ENCODE data around the gene RPTOR.

RPTOR gene

DNA sequence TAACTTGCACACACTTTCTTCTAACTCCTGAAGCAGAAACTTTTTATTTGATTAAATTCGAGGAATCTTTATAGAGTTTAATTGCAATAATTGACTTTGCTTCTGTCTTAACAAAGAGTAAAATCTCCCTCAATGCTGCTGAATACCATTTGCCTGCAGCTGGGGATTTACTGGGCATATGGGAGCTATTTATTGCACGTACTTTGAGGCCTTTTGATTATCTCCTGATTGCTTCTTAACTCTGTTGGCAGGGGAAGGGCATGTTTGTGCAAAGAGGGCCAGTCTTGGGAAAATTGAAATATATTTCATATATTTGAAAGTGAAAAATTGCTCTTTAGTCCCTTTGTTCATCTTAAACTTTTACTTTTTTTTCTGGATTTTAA, 290.2 kb downstream of the RPTOR start:
- DNase-seq (ENCODE audit: low spot score): no peak
- TF ChIP-seq, protein P1, sequence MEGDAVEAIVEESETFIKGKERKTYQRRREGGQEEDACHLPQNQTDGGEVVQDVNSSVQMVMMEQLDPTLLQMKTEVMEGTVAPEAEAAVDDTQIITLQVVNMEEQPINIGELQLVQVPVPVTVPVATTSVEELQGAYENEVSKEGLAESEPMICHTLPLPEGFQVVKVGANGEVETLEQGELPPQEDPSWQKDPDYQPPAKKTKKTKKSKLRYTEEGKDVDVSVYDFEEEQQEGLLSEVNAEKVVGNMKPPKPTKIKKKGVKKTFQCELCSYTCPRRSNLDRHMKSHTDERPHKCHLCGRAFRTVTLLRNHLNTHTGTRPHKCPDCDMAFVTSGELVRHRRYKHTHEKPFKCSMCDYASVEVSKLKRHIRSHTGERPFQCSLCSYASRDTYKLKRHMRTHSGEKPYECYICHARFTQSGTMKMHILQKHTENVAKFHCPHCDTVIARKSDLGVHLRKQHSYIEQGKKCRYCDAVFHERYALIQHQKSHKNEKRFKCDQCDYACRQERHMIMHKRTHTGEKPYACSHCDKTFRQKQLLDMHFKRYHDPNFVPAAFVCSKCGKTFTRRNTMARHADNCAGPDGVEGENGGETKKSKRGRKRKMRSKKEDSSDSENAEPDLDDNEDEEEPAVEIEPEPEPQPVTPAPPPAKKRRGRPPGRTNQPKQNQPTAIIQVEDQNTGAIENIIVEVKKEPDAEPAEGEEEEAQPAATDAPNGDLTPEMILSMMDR (IDR thresholded peaks at IDR 0.05; ENCODE audit: extremely low read depth, missing control alignments): no peak

DNA sequence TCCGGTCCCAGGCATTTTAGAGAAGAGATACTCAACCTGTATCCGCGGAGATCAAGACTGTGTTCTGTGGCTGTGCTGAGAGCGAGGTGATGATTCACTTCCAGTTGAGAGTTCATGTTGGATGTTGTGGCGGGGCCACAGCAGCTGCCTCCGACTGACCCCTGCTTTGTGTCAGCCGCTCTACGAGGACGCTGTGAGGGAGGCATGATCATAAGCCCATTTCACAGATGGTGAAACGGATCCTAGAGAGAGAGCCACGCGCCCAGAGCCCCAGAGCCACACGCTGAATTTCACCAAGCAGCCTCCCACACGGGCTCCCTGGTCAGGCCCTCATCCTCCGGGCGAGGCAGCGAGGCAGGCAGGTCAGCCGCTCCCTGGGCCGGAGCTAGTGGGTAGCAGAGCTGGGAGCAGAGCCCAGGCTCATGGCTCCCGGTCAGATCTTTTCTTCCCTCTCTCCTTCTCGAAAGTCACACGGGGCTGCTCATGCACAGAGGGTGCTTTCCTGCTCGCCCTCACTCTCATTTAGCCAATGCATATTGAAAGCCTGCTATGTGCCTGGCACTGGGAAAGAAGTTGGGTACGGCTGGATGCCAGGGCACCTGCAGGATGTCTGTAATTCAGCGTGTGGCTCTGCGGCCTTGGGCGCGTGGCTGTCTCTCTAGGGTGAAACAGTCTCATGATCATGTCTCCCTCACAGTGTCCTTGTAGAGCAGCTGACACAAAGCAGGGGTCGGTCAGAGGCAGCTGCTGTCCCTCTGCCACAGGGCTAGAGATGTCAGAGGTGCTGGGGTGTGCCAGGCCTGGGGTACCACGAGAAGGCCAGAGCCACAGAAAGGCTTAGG, 291.4 kb downstream of the RPTOR start:
- DNase-seq (ENCODE audit: low spot score): no peak
- TF ChIP-seq, protein P1 (IDR thresholded peaks at IDR 0.05; ENCODE audit: extremely low read depth, missing control alignments): no peak

DNA sequence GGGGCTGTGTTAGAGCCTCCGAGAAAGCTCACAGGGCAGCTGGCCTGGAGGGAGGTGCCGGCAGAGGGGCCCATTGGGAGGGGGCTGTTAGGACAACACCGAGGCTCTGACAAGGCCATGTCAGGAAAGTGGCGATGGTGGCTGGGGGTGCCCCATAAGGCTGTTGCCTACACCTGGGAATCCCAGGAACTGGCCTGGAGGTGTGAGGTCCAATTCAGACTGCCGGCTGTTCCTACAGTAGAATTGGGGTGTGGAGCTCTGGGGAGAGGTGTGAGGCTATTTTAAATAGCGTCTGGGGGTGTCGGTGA, 292.0 kb downstream of the RPTOR start:
- TF ChIP-seq, protein P1 (IDR thresholded peaks at IDR 0.05; ENCODE audit: extremely low read depth, missing control alignments): no peak
- DNase-seq (ENCODE audit: low spot score): no peak

DNA sequence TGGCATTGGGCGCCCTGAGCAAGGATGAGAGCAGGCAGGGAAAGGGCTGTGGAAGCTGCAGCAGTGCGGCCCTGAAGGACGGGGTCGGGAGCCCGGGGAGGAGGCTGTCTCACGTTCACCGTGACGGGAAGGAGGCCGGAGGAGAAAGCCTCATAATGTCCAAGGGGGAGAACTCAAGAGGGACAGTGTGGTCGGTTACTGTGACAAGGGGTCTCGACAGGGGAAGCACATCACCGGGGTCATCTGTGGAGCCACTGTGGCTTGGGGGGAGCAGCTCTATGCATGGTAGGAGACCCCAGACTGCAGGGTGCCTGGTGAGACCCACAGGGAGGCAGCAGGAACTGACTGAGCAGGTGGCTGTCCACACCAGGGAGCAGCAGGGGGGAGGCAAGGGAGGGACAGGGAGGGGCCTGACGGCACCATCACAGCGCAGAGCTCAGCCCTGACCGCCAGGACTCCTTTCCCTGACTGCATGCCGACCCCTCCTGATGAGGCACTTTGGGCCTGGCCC, 292.4 kb downstream of the RPTOR start:
- no peak for DNase-seq (ENCODE audit: low spot score)
- TF ChIP-seq, protein P1 (IDR thresholded peaks at IDR 0.05; ENCODE audit: extremely low read depth, missing control alignments): no peak

DNA sequence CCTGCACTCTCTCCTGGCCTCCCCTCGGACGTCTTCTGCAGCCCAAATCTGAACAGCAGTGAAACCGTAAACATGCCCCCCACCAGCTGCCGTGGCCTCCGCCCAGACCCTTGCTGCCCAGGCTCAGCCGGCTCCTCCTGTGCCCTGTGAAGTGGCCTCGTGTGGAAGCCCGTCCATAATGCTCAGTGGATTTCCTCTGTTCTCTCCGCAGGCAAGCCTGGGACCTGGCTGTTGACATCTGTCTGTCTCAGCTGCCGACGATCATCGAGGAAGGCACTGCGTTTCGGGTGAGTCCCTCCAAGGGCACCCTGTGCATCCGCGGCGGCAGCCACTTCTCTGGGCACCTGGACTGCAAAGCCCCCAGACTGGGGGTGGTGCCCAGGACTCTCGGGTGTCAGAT, 293.1 kb downstream of the RPTOR start:
- DNase-seq (ENCODE audit: low spot score): no peak
- TF ChIP-seq, protein P1 (IDR thresholded peaks at IDR 0.05; ENCODE audit: extremely low read depth, missing control alignments): no peak

DNA sequence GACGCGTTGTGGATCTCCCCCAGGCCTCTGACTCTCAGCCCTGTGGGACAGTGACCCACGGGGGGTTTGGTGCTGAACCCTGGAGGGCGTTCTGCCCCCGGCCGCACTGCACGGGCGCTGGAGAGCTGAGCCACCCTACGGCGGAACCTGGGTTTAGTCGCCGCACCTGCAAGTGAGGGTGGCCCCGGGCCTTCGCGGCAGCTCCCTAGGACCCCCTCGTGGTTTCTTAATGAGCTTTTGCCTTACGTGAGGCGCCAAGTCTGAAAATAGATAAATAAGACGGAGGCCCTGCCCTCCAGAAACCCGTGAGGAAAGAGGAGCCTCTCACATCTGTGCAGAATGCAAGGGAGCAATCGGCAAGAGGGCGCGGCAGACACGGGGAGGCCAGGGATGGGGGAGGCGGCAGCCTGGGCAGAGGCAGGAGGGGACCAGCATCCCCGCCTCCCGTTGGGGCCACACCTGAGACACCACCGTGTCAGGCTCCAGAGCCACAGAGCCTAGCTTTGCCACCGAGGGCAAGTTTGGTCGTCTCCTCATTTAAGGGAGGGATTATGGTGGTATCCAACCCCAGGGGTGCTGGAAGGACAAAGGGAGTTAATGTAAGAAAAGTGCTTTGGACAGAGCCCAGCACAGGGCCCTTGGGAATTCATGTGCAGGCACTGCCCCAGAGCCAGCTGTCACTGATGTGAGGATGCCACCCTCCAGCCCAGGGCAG, 293.8 kb downstream of the RPTOR start:
- TF ChIP-seq, protein P1 (IDR thresholded peaks at IDR 0.05; ENCODE audit: extremely low read depth, missing control alignments): no peak
- no peak for DNase-seq (ENCODE audit: low spot score)

DNA sequence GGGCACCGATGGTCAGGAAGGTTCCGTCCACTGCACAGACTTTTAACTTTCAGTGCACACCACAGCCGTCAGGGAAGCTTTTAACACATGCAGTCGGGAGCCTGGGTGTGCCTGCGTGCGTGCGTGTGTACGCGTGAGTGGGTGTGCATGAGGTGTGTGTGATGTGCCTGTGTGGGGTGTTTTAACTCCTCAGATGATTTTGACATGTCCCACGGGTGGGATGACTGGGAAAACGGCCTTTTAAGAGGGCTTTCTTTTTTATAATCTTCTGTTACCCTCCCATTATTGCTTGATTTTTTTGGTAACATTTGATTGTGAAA, 294.3 kb downstream of the RPTOR start:
- TF ChIP-seq, protein P1 (IDR thresholded peaks at IDR 0.05; ENCODE audit: extremely low read depth, missing control alignments): no peak

More for the DNA sequence above, 294.3 kb downstream of the RPTOR start:
- no peak for DNase-seq (ENCODE audit: low spot score)

Measured in GM20000 (cell line).